Measurements from ENCODE around the gene CEP20. TPM values are rescaled to one million over a fixed set of nuclear protein-coding genes. Genes with fewer than 3 reads are reported as not detected.

The CEP20 gene
- total RNA-seq, 1 experiment from 2014 or later, result 36.9 TPM

DNA sequence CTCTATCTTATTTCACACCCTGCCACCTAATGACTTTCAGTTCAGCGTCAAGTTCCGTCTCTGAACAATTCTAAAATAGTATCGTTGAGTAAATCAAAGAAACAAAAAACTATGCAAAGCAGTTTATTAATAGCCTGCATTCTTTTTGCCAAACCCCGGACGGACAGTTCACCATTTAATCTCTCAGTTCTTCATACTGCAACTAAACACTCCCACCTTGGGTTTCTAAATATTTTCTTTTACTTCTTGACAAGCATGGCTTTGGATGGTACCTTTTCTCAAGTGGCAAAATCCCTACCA, 32.7 kb downstream of the CEP20 start:
- H4K91ac ChIP-seq (ENCODE audit: insufficient read length, low read depth, low read length), result no peak overlapping the region
- no peaks in the 10 kb centered on the region for H3K4me1 ChIP-seq (ENCODE audit: insufficient read depth, low read length)
- no peak overlapping the region for H3K23ac ChIP-seq (ENCODE audit: insufficient read length, low read depth, low read length)
- no peak overlapping the region for H2AK5ac ChIP-seq (ENCODE audit: insufficient read length, low read length)
- H3K18ac ChIP-seq (ENCODE audit: insufficient read length, low read depth, low read length), result no peak overlapping the region
- no peak overlapping the region for H3K4me2 ChIP-seq (ENCODE audit: insufficient read depth, insufficient read length, low read length)
- H4K5ac ChIP-seq (ENCODE audit: insufficient read length, low read depth, low read length), result no peak overlapping the region
- peaks cover 12 to 14% of the 10 kb centered on the region in 2 experiments for H3K4me1 Mint-ChIP-seq
- H3K79me2 ChIP-seq (ENCODE audit: insufficient read depth, low read length), result no peaks in the 10 kb centered on the region
- no peak overlapping the region for H2BK120ac ChIP-seq (ENCODE audit: low read depth, low read length, poor library complexity, severe bottlenecking)
- H2BK12ac ChIP-seq (ENCODE audit: insufficient read length, low read depth, low read length), result no peak overlapping the region
- no peak overlapping the region for H2AFZ ChIP-seq (ENCODE audit: low read length)
- H3K36me3 Mint-ChIP-seq (ENCODE audit: insufficient read depth in 1 of 3, low read depth in 3 of 3), result no peaks in the 10 kb centered on the region
- no peak overlapping the region for H3K56ac ChIP-seq (ENCODE audit: insufficient read length, low read depth, low read length)
- no peak overlapping the region for H4K8ac ChIP-seq (replicated peaks; ENCODE audit: insufficient read length, low read depth, low read length)
- no peaks in the 10 kb centered on the region for H4K20me1 ChIP-seq (ENCODE audit: control insufficient read depth, insufficient read depth, insufficient read length)
- H3K27me3 ChIP-seq (ENCODE audit: insufficient read depth, low read length), result peaks cover 19% of the 10 kb centered on the region; the same call in 1 of the 2 replicates
- H2BK20ac ChIP-seq (ENCODE audit: low read depth, low read length, poor library complexity, severe bottlenecking), result no peak overlapping the region
- no peaks in the 10 kb centered on the region for H3K9me3 Mint-ChIP-seq
- no peak overlapping the region for H3K14ac ChIP-seq (ENCODE audit: insufficient read depth, low read length)
- H2BK5ac ChIP-seq (ENCODE audit: insufficient read length, low read length), result no peak overlapping the region
- H3K9ac ChIP-seq (ENCODE audit: extremely low read depth, insufficient read length, low read length), result no peak overlapping the region
- H3K79me1 ChIP-seq (ENCODE audit: insufficient read depth, low read depth, low read length, poor library complexity, severe bottlenecking), result no peaks in the 10 kb centered on the region
- peaks cover 62% of the 10 kb centered on the region for H3K27me3 Mint-ChIP-seq (ENCODE audit: low read depth)
- H3K4ac ChIP-seq (ENCODE audit: low read depth, low read length), result no peak overlapping the region
- no CpG with 5 or more reads among the region's 5 CpGs for WGBS (ENCODE audit: extremely low coverage, insufficient read length, low lambda C conversion rate)
- no peak for TF ChIP-seq CTCF (conservative IDR thresholded peaks at IDR 0.05)
- H3K9me3 ChIP-seq (ENCODE audit: control insufficient read depth, low read depth, low read length), result no peaks in the 10 kb centered on the region
- H3K27ac ChIP-seq (ENCODE audit: insufficient read length, low read depth, low read length), result no peak overlapping the region
- H3K23me2 ChIP-seq (ENCODE audit: insufficient read length, low read depth, low read length, poor library complexity, severe bottlenecking), result peaks cover 15% of the 10 kb centered on the region
- no peak overlapping the region for H3T11ph ChIP-seq (ENCODE audit: low read length)
- H3K27ac Mint-ChIP-seq, result no peak overlapping the region
- DNase-seq, result no peak
- no peak overlapping the region for H2BK15ac ChIP-seq (ENCODE audit: low read depth, low read length)
- no peak overlapping the region for H3K4me3 Mint-ChIP-seq
